HFFc6 (cell line): ENCODE data around the gene RMND1. TPM values are rescaled to one million over a fixed set of nuclear protein-coding genes. Genes with fewer than 3 reads are reported as not detected.

Source experiments
- DNase-seq: peaks from one replicate; pipeline ENCODE4 v3.0.0-alpha.2; 2018
- H3K27ac Mint-ChIP-seq: 2 replicates; pipeline ENCODE4 v1.8.0; 2020; ENCODE audit warnings: mild to moderate bottlenecking, mixed read lengths
- H3K27me3 Mint-ChIP-seq: 2 replicates; pipeline ENCODE4 v1.8.0; 2021; ENCODE audit warnings: mild to moderate bottlenecking, moderate library complexity, mixed read lengths; ENCODE audit not compliant: insufficient read depth
- H3K36me3 Mint-ChIP-seq: 2 replicates; pipeline ENCODE4 v1.8.0; 2021; ENCODE audit warnings: low read depth, mixed read lengths
- H3K4me1 Mint-ChIP-seq: 2 replicates; pipeline ENCODE4 v1.8.0; 2020; ENCODE audit warnings: low read depth, mixed read lengths
- H3K4me3 Mint-ChIP-seq: 2 replicates; pipeline ENCODE4 v1.8.0; 2020; ENCODE audit warnings: mild to moderate bottlenecking, moderate library complexity, mixed read lengths
- H3K9me3 Mint-ChIP-seq: 2 replicates; pipeline ENCODE4 v1.8.0; 2020; ENCODE audit warnings: mild to moderate bottlenecking, mixed read lengths
- CTCF ChIP-seq: fragments of 200-600 bp; sonication (generic); IDR thresholded peaks from 2 replicates; pipeline ENCODE4 v1.5.0; 2021; ENCODE audit warnings: antibody characterized with exemption, mild to moderate bottlenecking
- total RNA-seq, 6 experiments: library from RNA; stranded (reverse); fragmentation: NEBNext Ultra II Directional; extraction: Animal tissue kit (Norgen Biotek cat#: 25700); gene quantifications; 2 replicates in 1 of 6; 3 replicates in 5 of 6; pipeline ENCODE4 v1.2.3, GENCODE V29; 2021

RMND1 gene
- total RNA-seq, 6 experiments from 2014 or later = 20.6 to 27.5 (median 22.0) TPM

- Mint-ChIP-seq H3K27ac (peak overlapping the region; percentile 10; the same call in 1 of the 2 replicates), H3K4me3 (no peak overlapping the region), H3K36me3 (peaks cover 60% of the 10 kb centered on the region), H3K9me3 (no peaks in the 10 kb centered on the region), H3K27me3 (peaks cover 5% of the 10 kb centered on the region), H3K4me1 (peaks cover 22% of the 10 kb centered on the region)
- DNase-seq = no peak
- no peak for TF ChIP-seq CTCF
Measured at GRCh38 chr6:151409679-151410078, 42.2 kb downstream of the RMND1 start.

GRCh38 chr6:151409260-151409659, 42.7 kb downstream of the RMND1 start:
- peaks cover 55% of the 10 kb centered on the region for H3K36me3 Mint-ChIP-seq
- peaks cover 26% of the 10 kb centered on the region for H3K4me1 Mint-ChIP-seq
- H3K27ac Mint-ChIP-seq = peak overlapping the region; percentile 20
- peaks cover 5% of the 10 kb centered on the region for H3K27me3 Mint-ChIP-seq
- no peak for TF ChIP-seq CTCF
- H3K9me3 Mint-ChIP-seq = no peaks in the 10 kb centered on the region
- no peak for DNase-seq
- H3K4me3 Mint-ChIP-seq = no peak overlapping the region

GRCh38 chr6:151408858-151409257, 43.1 kb downstream of the RMND1 start:
- H3K4me1 Mint-ChIP-seq = peaks cover 30% of the 10 kb centered on the region
- TF ChIP-seq CTCF = no peak
- peaks cover 54% of the 10 kb centered on the region for H3K36me3 Mint-ChIP-seq
- H3K27me3 Mint-ChIP-seq = peaks cover 5% of the 10 kb centered on the region
- no peak for DNase-seq
- H3K9me3 Mint-ChIP-seq = no peaks in the 10 kb centered on the region
- peak overlapping the region; percentile 20 for H3K27ac Mint-ChIP-seq
- no peak overlapping the region for H3K4me3 Mint-ChIP-seq

GRCh38 chr6:151403919-151404308, 48.0 kb downstream of the RMND1 start:
- peak overlapping the region; percentile 57; the same call in 1 of the 2 replicates for H3K27ac Mint-ChIP-seq
- no peak for DNase-seq
- H3K4me1 Mint-ChIP-seq = peaks cover 46% of the 10 kb centered on the region
- H3K27me3 Mint-ChIP-seq = no peaks in the 10 kb centered on the region; the same call in none of the 2 replicates
- no peaks in the 10 kb centered on the region for H3K9me3 Mint-ChIP-seq
- H3K36me3 Mint-ChIP-seq = peaks cover 32% of the 10 kb centered on the region
- TF ChIP-seq CTCF = no peak
- no peak overlapping the region for H3K4me3 Mint-ChIP-seq

- Mint-ChIP-seq H3K36me3 (peaks cover 30% of the 10 kb centered on the region), H3K4me3 (no peak overlapping the region), H3K27me3 (no peaks in the 10 kb centered on the region; the same call in none of the 2 replicates), H3K4me1 (peaks cover 50% of the 10 kb centered on the region), H3K9me3 (no peaks in the 10 kb centered on the region), H3K27ac (no peak overlapping the region)
- TF ChIP-seq CTCF = no peak
- no peak for DNase-seq
Measured at GRCh38 chr6:151402228-151402627, 49.7 kb downstream of the RMND1 start.

GRCh38 chr6:151400473-151400872, 51.5 kb downstream of the RMND1 start:
- H3K4me3 Mint-ChIP-seq = no peak overlapping the region; the same call in 1 of the 2 replicates
- peaks cover 51% of the 10 kb centered on the region for H3K4me1 Mint-ChIP-seq
- peaks cover 22% of the 10 kb centered on the region for H3K36me3 Mint-ChIP-seq
- no peak for TF ChIP-seq CTCF
- peak; percentile 54 for DNase-seq
- no peaks in the 10 kb centered on the region for H3K9me3 Mint-ChIP-seq
- peak overlapping the region; percentile 77 for H3K27ac Mint-ChIP-seq
- H3K27me3 Mint-ChIP-seq = no peaks in the 10 kb centered on the region; the same call in 1 of the 2 replicates
